Fibroblast of lung (primary cell): Measurements from ENCODE around the gene ANKRD52.

Source experiments
- EZH2 ChIP-seq: IDR thresholded peaks from 2 replicates; pipeline ENCODE4 v1.5.1; 2012; ENCODE audit warnings: low read length, control low read depth, mild to moderate bottlenecking; ENCODE audit errors: missing control alignments
- TF ChIP-seq, protein P1 (sequence below), 2 donors: IDR thresholded peaks in 1 of 2; conservative IDR thresholded peaks in 1 of 2; 1 replicate in 1 of 2; 2 replicates in 1 of 2; pipeline ENCODE4 v1.5.1; 2011 to 2012; ENCODE audit warnings: low read length in 2 of 2, control low read depth in 1 of 2, inconsistent platforms in 1 of 2, low read depth in 1 of 2, mild to moderate bottlenecking in 1 of 2

- TF ChIP-seq, protein P1, sequence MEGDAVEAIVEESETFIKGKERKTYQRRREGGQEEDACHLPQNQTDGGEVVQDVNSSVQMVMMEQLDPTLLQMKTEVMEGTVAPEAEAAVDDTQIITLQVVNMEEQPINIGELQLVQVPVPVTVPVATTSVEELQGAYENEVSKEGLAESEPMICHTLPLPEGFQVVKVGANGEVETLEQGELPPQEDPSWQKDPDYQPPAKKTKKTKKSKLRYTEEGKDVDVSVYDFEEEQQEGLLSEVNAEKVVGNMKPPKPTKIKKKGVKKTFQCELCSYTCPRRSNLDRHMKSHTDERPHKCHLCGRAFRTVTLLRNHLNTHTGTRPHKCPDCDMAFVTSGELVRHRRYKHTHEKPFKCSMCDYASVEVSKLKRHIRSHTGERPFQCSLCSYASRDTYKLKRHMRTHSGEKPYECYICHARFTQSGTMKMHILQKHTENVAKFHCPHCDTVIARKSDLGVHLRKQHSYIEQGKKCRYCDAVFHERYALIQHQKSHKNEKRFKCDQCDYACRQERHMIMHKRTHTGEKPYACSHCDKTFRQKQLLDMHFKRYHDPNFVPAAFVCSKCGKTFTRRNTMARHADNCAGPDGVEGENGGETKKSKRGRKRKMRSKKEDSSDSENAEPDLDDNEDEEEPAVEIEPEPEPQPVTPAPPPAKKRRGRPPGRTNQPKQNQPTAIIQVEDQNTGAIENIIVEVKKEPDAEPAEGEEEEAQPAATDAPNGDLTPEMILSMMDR (conservative IDR thresholded peaks at IDR 0.05 in 1 of 2, IDR thresholded peaks at IDR 0.05 in 1 of 2; ENCODE audit: low read depth in 1 of 2, low read length in 2 of 2), result peak in 1 of 2 donors; percentile 5
- no peak for TF ChIP-seq EZH2
Observed at GRCh38 chr12:56189918-56190694, 68.1 kb downstream of the ANKRD52 start.
